Gastrocnemius medialis (tissue), 4 donors: ENCODE data around the gene FRMD3.

ENCODE experiments used
- POLR2A ChIP-seq, 2 donors: fragments of 450-650 bp; IDR thresholded peaks; one replicate each; pipeline ENCODE4 v1.6.1; 2017; ENCODE audit warnings: antibody characterized with exemption in 2 of 2, mild to moderate bottlenecking in 2 of 2, moderate library complexity in 2 of 2
- TF ChIP-seq, protein P1 (sequence below), 5 experiments: fragments of 450-650 bp in 3 of 5; fragments of 200-600 bp in 2 of 5; sonication (generic) in 2 of 5; IDR thresholded peaks in 4 of 5; conservative IDR thresholded peaks in 1 of 5; 1 replicate in 4 of 5; 2 replicates in 1 of 5; pipeline ENCODE4 v1.5.1; 2016 to 2019; ENCODE audit warnings: antibody characterized with exemption in 5 of 5, mild to moderate bottlenecking in 3 of 5, moderate library complexity in 3 of 5

DNA sequence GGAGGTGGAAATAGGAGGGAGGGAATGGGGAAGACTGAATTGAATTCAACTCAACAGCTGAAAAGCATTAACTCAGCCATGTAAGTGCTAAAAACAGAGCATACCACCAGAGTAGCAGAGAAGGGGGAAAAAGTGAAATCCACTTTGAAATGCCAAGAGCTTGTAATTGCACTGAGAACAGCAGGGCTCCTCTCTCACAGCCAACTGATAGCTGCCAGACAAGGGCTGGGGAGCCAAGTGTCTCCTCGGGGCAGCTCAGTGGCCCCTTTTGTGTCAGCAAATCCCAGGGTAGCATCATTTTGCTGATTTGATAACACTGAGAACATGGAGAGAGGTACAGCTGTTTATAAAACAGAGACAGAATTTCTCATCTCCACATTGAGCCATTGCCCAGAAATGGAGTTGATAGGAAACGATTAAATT, 182.5 kb downstream of the FRMD3 start:
- TF ChIP-seq, protein P1, sequence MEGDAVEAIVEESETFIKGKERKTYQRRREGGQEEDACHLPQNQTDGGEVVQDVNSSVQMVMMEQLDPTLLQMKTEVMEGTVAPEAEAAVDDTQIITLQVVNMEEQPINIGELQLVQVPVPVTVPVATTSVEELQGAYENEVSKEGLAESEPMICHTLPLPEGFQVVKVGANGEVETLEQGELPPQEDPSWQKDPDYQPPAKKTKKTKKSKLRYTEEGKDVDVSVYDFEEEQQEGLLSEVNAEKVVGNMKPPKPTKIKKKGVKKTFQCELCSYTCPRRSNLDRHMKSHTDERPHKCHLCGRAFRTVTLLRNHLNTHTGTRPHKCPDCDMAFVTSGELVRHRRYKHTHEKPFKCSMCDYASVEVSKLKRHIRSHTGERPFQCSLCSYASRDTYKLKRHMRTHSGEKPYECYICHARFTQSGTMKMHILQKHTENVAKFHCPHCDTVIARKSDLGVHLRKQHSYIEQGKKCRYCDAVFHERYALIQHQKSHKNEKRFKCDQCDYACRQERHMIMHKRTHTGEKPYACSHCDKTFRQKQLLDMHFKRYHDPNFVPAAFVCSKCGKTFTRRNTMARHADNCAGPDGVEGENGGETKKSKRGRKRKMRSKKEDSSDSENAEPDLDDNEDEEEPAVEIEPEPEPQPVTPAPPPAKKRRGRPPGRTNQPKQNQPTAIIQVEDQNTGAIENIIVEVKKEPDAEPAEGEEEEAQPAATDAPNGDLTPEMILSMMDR (IDR thresholded peaks at IDR 0.05 in 4 of 5, conservative IDR thresholded peaks at IDR 0.05 in 1 of 5) = no peak
- no peak for TF ChIP-seq POLR2A (IDR thresholded peaks at IDR 0.05)
